HUDEP-2 (cell line): ENCODE measurements around the gene MYO5B.

Experiments used
- DNase-seq, 76 experiments: peaks; one replicate each; lab custom pipeline; 2025; ENCODE audit not compliant: unreplicated experiment in 76 of 76; lab: John Stamatoyannopoulos, UW

The MYO5B gene

GRCh38 chr18:49863769-49864621, 331.0 kb downstream of the MYO5B start:
- DNase-seq = no peak

DNA sequence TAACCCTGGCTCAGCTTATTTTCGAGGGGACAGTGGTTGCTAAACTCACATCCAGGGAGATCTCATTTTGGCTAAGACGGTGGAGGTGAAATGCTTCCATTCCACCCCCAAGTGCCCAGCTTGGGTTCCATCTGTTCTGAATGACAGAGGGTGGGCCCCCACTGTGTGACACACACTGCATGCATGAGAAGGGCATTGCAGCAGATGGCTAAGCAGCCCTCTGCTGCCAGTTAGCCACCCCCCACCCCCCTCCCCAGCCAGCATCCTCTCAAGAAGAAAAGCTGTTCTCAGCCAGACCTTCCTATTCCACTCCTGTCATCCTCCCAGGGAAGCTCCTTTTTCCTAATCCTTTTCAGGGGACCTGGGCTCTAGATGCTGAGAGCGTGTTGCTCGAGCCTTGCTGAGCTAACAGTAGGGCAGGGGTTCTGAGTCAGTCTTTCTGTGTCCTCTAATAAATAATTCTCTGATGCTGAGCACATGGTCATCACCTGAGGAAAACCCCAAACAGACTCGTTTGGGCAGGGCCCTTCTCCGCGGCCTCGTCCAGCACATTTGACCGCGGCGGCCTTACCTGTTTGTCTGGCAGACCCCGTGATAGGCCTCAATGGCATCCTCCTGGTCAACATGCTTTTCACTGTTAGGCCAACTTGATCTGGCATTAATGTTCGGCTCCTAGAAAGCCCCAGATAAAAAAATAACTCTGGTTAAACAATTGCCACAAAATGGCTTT, 332.1 kb downstream of the MYO5B start:
- DNase-seq = no peak

DNA sequence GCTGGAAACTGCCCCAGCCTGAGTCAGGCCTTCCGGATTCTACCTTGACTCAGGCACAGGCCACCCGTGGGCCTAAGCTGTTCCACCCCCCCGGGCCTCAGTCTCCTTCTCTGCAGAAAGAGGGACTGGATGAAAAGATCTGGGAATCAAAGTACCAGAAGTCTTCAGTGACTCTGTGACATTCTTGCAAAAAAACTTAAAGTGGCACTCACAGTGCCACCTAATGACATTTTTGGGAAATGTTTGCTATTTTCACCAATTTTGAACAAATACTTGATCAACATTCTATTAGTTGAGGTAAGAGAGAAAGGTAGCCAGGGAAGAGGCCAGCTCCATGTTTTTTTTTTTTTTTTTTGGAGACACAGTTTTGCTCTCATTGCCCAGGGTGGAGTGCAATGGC, 333.3 kb downstream of the MYO5B start:
- peak in 6 of 76 experiments; percentile 1 to 28 (median 6) for DNase-seq

- no peak for DNase-seq
Measured at GRCh38 chr18:49859725-49860124, 335.2 kb downstream of the MYO5B start.

GRCh38 chr18:49859021-49859359, 336.0 kb downstream of the MYO5B start:
- DNase-seq = no peak

- peak in 52 of 76 experiments; percentile 4 to 74 (median 37) for DNase-seq
Measured at GRCh38 chr18:49858309-49859020, 336.5 kb downstream of the MYO5B start.

DNA sequence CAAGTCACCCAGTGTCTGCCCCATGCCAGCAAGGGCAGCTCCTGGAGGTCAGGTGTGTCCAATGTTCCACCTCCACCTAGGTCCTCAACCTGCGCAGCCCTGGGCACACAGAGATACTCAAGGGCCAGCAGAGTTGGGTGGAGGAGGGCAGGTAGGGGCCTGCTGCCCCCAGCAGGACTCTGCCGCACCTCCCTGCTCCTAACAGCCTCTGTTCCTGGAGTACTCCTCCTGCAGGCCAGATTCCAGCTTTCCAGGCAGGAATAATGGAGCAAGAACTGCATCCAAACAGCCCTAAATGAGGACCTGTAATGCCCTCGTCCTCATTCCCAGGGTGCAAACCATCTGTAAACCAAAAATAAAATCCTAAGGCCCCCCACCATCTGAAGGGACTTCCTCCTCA, 337.2 kb downstream of the MYO5B start:
- no peak for DNase-seq

DNA sequence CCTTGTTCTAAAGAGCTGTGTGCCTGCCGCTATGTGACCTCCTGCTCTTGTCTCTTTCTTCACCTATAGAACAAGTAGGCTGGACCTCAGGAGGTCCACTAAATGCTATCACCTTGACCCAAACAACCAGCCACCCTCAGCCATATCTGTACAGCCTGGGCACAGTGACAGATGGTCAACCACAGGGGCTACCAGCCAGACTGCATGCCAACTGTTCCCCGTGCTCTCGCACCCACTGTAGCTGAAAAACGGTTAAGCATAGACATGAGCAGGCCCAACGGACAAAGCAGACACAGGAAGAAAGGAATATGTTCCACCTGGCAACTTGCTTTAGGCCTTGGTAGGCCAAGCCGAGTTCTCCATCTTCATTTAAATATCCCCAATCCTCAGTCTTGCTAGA, 338.5 kb downstream of the MYO5B start:
- DNase-seq = no peak

- no peak for DNase-seq
Measured at GRCh38 chr18:49855711-49856415, 339.1 kb downstream of the MYO5B start.

GRCh38 chr18:49854681-49855080, 340.3 kb downstream of the MYO5B start:
- DNase-seq = no peak

- DNase-seq = no peak
Measured at GRCh38 chr18:49853436-49853835, 341.5 kb downstream of the MYO5B start.

- no peak for DNase-seq
Measured at GRCh38 chr18:49853011-49853410, 341.9 kb downstream of the MYO5B start.

- DNase-seq = no peak
Measured at GRCh38 chr18:49851624-49852023, 343.3 kb downstream of the MYO5B start.

DNA sequence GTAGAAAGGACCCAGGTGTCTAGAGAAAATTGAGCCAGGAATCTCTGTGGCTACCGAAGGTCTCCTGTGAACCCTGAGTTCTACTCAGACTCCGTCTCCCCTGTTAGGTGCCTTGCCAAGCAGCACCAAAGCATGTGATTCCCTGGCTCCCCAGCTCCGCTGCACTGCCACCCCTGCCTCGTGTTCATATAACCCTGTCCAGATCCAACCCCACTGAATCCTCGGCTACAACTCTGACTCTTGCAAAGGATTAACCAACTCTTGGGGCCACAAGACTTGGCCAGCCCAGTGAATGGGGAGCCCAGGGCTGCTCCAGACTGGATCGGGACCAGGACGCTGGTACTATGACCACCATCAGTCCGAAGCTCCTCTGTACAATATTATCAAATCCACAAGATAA, 344.3 kb downstream of the MYO5B start:
- no peak for DNase-seq

DNA sequence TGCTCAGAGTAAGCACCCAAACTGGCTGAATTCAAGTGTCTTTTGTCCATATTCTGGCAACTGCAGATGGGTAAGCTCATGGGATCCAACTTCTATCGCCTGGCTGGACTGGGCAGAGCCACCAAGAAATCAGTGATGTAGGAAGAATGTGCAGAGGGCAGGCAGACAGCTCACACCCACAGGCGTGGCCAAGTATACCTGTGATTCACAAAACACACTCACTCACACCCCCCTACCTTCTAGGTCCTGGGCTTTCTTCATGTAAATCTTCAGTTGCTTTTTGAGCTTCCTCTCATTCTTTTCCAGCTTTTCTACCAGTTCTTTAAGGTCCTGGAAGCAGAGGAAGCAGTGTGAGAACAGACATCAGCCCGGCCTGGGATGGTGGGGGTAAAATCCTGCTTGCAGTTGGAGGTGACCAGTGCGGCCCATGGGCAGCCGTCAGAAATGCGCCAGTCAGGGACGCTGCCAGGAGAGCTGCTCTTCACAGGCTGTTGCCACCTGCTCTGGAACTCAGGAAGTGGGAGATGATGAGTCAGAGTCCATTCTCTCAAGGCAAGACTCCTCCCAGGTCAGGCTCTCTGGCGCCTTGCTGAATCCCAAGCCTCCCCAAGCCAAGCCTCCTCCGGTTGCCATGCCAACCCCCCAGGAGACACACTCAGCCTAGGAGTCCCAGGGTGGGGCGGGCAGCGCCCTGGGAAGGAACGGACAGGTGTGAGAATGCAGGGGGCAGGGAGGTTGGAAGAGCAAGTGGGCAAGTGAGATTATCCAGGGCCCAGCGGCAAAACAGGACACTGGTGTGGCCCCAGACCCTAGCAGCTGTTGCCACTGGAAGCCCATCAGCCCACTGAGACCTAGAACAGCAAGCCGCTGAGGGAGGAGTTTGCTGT, 345.4 kb downstream of the MYO5B start:
- no peak for DNase-seq

DNA sequence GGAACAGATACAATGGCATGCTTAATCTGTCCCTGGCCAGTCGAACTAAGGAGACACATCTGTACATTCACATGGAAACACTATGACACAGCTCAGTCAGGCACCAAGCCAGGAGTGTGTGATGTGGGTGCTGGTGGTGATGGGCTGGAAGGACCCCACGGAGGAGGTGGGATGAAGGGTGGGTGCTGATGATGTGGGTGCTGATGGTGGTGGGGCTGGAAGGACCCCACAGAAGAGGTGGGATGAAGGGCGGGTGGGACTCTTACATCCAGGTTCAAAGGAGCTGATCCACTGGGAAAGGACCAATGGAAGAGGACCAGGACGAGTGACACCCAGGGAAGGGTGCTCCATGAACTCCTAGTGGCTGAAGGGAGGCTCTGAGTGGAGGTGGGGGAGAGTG, 346.8 kb downstream of the MYO5B start:
- DNase-seq = no peak

DNA sequence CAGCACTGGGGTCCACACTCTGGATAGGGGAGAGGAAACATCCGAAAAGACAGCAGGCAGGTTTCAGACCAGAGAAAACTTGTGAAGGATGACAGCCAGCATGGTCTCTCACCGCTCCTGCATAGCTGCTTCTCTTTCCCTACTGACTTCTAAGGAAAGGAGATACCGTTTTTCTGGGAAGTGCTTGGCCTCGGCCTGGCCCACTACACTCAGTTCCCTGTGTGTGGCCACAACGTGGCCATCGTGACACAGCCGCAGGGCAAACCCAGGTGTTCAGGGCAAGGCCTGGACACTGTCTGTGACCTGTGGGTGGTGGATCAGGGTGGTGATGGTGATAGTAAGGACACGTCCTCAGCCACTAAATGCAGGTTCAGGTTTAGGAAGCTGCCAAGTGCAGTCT, 347.4 kb downstream of the MYO5B start:
- no peak for DNase-seq

DNA sequence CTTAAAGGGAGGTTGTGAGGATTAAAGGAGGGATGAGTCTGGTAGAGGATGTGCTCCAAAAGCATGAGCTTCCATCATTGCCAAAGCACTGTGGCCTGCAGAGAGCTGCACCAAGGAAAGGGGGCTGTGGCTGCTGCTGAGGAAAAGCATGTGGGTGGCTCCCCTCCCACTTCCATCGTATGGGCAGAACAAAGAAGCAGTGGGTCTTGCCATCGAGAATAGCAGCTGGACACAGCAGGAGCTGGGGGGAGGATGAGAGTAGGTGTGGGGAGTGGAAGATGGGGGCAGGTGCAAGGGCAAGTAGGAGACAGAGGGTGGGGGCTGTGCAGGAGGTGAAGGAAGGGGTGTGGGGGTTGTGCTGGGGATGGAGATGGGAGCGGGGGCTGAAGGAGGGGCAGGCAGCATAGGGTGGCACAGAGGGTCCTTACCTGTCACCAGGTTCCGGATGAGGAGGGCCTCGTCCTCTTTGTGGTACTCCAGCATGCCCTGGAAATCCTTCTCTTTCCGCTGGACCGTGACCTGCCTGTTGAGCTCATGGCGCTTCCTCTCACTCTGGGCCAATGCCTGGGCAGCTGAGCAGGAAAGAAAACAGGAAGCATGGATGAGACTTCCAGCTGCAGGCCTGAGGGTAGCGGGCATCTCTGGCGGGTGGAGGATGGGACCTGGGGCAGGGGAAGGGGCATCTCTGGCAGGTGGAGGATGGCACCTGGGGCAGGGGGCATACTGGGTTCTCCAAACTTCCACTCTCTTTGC, 348.1 kb downstream of the MYO5B start:
- DNase-seq = no peak

- no peak for DNase-seq
Measured at GRCh38 chr18:49846361-49846662, 348.6 kb downstream of the MYO5B start.
